Endodermal cell (in vitro differentiated cells): Measurements from ENCODE around the gene TSPAN9. TPM values are rescaled to one million over a fixed set of nuclear protein-coding genes. Genes with fewer than 3 reads are reported as not detected.

ENCODE experiments used
- DNase-seq: peaks from one replicate; pipeline ENCODE4 v3.0.0-alpha.2; 2017
- H3K27ac ChIP-seq: 2 replicates; pipeline ENCODE4 v1.5.1; 2013; ENCODE audit warnings: mild to moderate bottlenecking, low read depth, low read length, moderate library complexity
- H3K27me3 ChIP-seq: 2 replicates; pipeline ENCODE4 v1.6.1; 2013; ENCODE audit warnings: mild to moderate bottlenecking, low read length, moderate library complexity; ENCODE audit not compliant: insufficient read depth, control insufficient read depth, poor library complexity, severe bottlenecking
- H3K36me3 ChIP-seq: 2 replicates; pipeline ENCODE4 v1.7.0; 2013; ENCODE audit warnings: mild to moderate bottlenecking, low read length, moderate library complexity; ENCODE audit not compliant: control insufficient read depth, insufficient read depth
- H3K4me1 ChIP-seq: one replicate; pipeline ENCODE4 v1.7.0; 2013; ENCODE audit warnings: low read length; ENCODE audit not compliant: control insufficient read depth, insufficient read depth
- H3K4me3 ChIP-seq: 2 replicates; pipeline ENCODE4 v1.5.1; 2013; ENCODE audit warnings: mild to moderate bottlenecking, low read length, moderate library complexity
- H3K9ac ChIP-seq: 2 replicates; pipeline ENCODE4 v1.6.1; 2013; ENCODE audit warnings: mild to moderate bottlenecking, low read length, moderate library complexity; ENCODE audit not compliant: poor library complexity, severe bottlenecking; ENCODE audit errors: extremely low read depth
- H3K9me3 ChIP-seq: 2 replicates; pipeline ENCODE4 v1.6.1; 2013; ENCODE audit warnings: mild to moderate bottlenecking, low read length, moderate library complexity; ENCODE audit not compliant: control insufficient read depth
- H3K27ac Mint-ChIP-seq: 2 replicates; pipeline ENCODE4 v1.8.0; 2020; ENCODE audit warnings: mixed read lengths
- H3K27me3 Mint-ChIP-seq: 2 replicates; pipeline ENCODE4 v1.8.0; 2021; ENCODE audit warnings: mild to moderate bottlenecking, mixed read lengths; ENCODE audit not compliant: insufficient read depth
- H3K36me3 Mint-ChIP-seq: 2 replicates; pipeline ENCODE4 v1.8.0; 2020; ENCODE audit warnings: low read depth, mixed read lengths
- H3K4me1 Mint-ChIP-seq: 2 replicates; pipeline ENCODE4 v1.8.0; 2020; ENCODE audit warnings: mixed read lengths
- H3K4me3 Mint-ChIP-seq: 2 replicates; pipeline ENCODE4 v1.8.0; 2020; ENCODE audit warnings: mild to moderate bottlenecking, moderate library complexity, mixed read lengths
- H3K9me3 Mint-ChIP-seq: 2 replicates; pipeline ENCODE4 v1.8.0; 2020; ENCODE audit warnings: mild to moderate bottlenecking, mixed read lengths
- CTCF ChIP-seq: fragments of 200-600 bp; sonication (generic); conservative IDR thresholded peaks from 2 replicates; pipeline ENCODE4 v1.5.0; 2021; ENCODE audit warnings: antibody characterized with exemption, mild to moderate bottlenecking
- WGBS, 2 experiments: methylation state at CpG; one replicate each; pipeline versions ENCODE4 v1.1.5 to v1.1.7; 2013; ENCODE audit warnings: missing lambda C conversion rate in 2 of 2, mixed read lengths in 1 of 2; ENCODE audit not compliant: insufficient coverage in 1 of 2, insufficient read length in 1 of 2; 5-methylcytosine and 5-hydroxymethylcytosine counted together
- total RNA-seq, 2 donors: library from RNA; stranded (reverse); fragmentation: NEBNext Ultra II Directional in 1 of 2; extraction: Animal tissue kit (Norgen Biotek cat#: 25700) in 1 of 2; gene quantifications; 2 replicates in 1 of 2; 3 replicates in 1 of 2; pipeline ENCODE4 v1.2.1, GENCODE V29; 2021

TSPAN9 gene
- total RNA-seq, 2 donors from 2014 or later = 31.9 to 80.8 TPM

GRCh38 chr12:3122841-3123678, 45.9 kb downstream of the TSPAN9 start:
- peak; percentile 68 for DNase-seq
- Mint-ChIP-seq H3K27ac (peak overlapping the region; percentile 53), H3K9me3 (peaks cover 1% of the 10 kb centered on the region), H3K36me3 (peaks cover 15% of the 10 kb centered on the region), H3K4me1 (peaks cover 39% of the 10 kb centered on the region), H3K4me3 (no peak overlapping the region), H3K27me3 (no peaks in the 10 kb centered on the region)
- no peak overlapping the region for H3K4me3 ChIP-seq
- H3K9me3 ChIP-seq = no peaks in the 10 kb centered on the region
- TF ChIP-seq CTCF = peak; percentile 61
- H3K4me1 ChIP-seq = peaks cover 9% of the 10 kb centered on the region
- H3K27me3 ChIP-seq = no peaks in the 10 kb centered on the region
- 81 to 87% methylated on average over 9 to 13 of the region's 13 CpGs for WGBS, 2 experiments
- H3K27ac ChIP-seq = no peak overlapping the region
- no peak overlapping the region for H3K9ac ChIP-seq
- no peaks in the 10 kb centered on the region for H3K36me3 ChIP-seq

GRCh38 chr12:3123729-3124128, 46.5 kb downstream of the TSPAN9 start:
- Histone ChIP-seq H3K4me1 (peaks cover 9% of the 10 kb centered on the region), H3K27me3 (no peaks in the 10 kb centered on the region), H3K9me3 (no peaks in the 10 kb centered on the region), H3K4me3 (no peak overlapping the region), H3K36me3 (no peaks in the 10 kb centered on the region), H3K9ac (no peak overlapping the region), H3K27ac (no peak overlapping the region)
- 77 to 100% methylated on average over 3 to 4 of the region's 4 CpGs for WGBS, 2 experiments
- Mint-ChIP-seq H3K9me3 (peaks cover 1% of the 10 kb centered on the region), H3K27ac (no peak overlapping the region), H3K4me1 (peaks cover 39% of the 10 kb centered on the region), H3K4me3 (no peak overlapping the region), H3K27me3 (no peaks in the 10 kb centered on the region), H3K36me3 (peaks cover 20% of the 10 kb centered on the region)
- no peak for TF ChIP-seq CTCF
- no peak for DNase-seq

- WGBS, 2 experiments = 100% methylated on average over 1 of the region's 1 CpG; no CpG with 5 or more reads in 1 of the 2 experiments
- H3K9me3 ChIP-seq = no peaks in the 10 kb centered on the region
- Mint-ChIP-seq H3K27me3 (no peaks in the 10 kb centered on the region), H3K4me1 (peaks cover 30% of the 10 kb centered on the region), H3K36me3 (peaks cover 29% of the 10 kb centered on the region), H3K9me3 (peaks cover 3% of the 10 kb centered on the region), H3K27ac (no peak overlapping the region), H3K4me3 (no peak overlapping the region)
- H3K36me3 ChIP-seq = no peaks in the 10 kb centered on the region
- no peak overlapping the region for H3K9ac ChIP-seq
- no peak for TF ChIP-seq CTCF
- H3K27me3 ChIP-seq = no peaks in the 10 kb centered on the region
- peaks cover 9% of the 10 kb centered on the region for H3K4me1 ChIP-seq
- no peak overlapping the region for H3K4me3 ChIP-seq
- no peak overlapping the region for H3K27ac ChIP-seq
- no peak for DNase-seq
Observed at GRCh38 chr12:3124917-3125316, 47.7 kb downstream of the TSPAN9 start.
